GM19023 (cell line): ENCODE results near the gene PEX12.
"Not testable (repeated sequence)": the region's sequence is repeated elsewhere in the genome, so short reads cannot be mapped to it uniquely, and the experiment has no call there.

Experiments
- ATAC-seq: cut with Tn5 transposase; IDR thresholded peaks from one replicate; pipeline ENCODE4 v1.9.1; 2021; ENCODE audit warnings: mild to moderate bottlenecking, moderate library complexity; ENCODE audit not compliant: unreplicated experiment

Gene PEX12

DNA sequence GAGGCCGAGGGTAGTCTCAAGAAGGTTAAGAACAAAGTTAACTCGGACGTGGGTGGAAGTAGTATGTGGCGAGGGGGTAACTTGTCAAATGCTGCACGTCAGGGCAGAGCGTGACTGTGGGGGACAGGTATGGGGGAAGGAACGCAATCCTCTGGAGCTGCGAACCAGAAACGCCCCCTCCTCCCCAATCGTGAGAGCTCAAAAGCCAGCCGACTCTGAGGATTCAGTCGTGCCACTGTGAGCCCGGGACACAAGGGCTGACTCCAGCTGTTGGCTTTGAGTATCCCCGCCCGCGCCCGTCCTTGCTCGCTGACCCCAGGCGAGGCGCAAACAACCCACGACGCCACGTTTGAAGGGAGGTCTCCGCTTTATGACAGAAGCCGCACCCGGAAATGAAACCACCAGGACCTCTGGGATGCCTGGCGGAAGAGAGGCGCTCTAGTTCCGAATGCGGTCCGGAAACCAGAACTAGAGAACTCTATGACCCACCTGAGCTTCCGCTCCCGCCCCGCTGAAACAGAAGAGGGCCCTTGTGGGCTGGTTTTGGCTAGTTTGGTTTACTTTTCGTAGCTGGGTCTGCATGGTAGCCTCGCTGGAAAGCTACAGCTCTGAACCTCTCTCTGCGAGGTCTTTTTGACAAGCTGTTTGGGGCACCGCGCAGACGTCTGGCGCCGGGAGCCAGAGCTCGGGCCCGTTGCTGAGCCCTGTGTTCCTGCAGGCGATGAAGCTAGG lies at the start of gene PEX12:
TSS of gene PEX12 (minus strand) at position 375 of the 732 bp plus-strand sequence. CDS start 550 bp downstream, outside the sequence.
- peak; percentile 90 for ATAC-seq

DNA sequence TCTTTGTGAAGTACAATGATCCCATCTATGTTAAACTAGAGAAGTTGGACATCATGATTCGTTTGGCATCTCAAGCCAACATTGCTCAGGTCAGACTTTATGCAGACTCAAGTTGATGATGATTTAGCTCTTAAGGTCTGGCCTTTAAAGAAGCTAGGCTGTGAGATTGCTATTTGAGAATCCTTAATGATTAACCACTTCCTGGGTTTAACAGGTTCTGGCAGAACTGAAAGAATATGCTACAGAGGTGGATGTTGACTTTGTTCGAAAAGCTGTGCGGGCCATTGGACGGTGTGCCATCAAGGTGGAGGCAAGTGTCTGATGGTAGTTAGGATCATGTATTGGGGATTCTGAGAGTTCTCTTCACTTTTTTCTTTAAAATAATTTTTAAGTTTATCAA lies 49.0 kb upstream of the PEX12 start:
- ATAC-seq: no peak

DNA sequence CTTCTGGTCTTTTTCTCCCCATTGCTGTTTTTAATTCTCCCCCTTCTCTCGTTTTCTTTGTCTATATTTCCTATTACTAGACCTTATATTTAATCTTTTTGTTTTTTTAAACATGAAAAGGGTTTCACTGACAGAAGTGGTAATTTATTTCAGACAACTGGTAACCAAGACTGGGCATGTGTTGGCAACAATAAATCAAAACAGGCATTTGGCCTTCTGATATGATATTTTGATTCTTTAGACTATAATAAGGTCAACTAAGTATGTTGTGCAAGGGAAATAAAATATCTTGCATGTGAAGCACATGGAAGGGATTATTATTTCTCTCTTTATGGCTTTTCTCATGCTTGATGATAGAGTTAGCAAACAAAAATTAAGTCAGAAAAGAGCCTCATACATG lies 43.4 kb upstream of the PEX12 start:
- no peak for ATAC-seq

DNA sequence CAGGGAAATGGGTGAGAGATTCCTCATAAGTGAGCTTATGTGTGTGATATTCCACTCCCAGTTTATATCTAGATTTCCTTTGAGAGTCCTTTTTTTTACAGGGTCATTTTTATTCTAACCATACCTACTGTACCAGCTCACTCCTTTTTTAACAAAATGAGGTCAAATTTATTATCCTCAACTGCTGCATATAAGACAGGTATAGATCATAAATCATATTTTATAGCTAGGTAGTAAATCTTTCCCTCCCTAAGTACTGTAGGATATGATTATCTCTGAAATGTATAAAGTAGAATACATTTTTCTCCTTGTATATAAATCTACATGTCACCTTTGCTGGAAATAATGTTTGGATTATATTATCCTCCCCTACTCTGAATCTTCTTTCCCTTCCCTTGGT lies 40.3 kb upstream of the PEX12 start:
- no peak for ATAC-seq

DNA sequence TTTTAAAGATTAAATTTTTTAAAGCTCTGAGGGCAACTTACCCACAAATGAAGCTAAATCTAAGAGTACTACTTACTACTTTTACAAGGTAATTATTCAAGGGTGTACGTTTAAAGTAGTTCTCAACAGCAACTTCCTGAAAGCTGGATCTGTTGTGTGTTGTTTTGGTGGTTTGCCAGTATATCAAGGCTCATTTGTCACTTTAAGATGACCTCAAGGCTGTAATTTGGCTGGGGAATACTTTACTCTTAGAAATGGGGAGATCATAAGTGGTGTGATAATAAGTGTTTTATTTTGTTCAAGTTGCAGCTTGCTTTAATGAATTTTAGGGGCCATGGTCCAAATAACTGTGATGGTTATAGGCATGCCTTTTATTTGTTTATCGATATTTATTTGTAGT lies 39.1 kb upstream of the PEX12 start:
- no peak for ATAC-seq

DNA sequence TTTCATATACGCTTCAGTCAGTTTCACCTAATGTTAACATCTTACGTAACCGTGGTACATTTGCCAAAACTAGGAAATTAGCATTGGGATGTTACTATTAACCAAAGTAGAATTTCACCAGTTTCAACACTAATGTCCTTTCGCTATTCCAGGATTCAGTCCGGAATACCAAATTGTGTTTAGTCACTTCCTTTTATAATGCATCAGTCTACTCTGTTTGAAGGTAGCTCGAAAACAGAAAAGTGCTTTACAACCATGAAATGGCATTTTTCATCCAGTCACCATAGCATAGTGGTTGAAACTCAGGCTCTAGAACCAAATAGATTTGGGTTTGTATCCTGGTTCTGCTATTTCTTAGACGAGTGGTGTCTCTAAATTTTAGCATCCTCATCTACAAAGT lies 38.2 kb upstream of the PEX12 start:
- ATAC-seq: no peak

DNA sequence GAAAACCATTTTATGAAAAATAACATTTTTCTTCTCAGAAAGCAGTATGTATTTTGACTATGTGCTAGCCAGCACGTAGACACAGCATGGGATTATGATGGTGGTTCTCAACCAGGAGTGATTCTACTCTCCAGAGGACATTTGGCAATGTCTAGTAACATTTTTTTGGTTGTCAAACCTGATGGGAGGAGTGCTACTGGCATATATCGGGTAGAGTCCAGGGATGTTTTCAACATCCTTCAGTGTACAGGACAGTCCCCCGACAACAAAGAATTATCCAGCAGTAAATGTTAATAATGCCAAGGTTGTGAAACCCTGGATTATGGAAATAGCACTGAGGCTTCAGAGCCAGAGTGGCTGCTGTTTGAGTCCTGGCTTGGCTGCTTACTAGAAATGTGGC lies 36.4 kb upstream of the PEX12 start:
- ATAC-seq: no peak

DNA sequence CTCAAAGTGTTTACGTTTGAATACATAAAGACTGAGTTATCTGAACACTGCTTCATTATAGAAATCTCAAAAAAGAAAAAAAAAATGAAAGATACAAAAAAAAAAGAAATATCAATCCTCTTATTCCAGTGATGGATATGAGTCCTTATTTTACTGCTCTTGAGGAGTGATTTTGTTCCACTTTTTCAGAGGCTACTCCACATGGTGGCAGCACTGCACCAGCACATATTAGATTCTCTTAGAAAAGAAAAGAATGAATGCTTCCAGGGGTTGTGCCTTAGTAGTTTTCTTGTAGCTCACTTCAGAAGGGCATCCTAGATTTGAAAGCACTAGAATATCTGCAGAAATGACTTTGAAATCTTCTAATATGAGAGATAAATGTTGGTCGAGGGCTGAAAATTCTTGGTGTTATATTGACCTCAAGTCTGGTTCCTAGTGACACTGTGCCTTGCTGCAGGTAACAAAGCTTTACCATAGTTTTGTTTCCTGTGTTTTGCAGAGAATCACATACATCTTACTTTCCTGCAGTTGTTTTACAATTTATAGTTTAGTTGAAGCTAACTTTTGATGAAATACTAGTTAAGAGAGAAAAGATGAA lies 34.7 kb upstream of the PEX12 start:
- ATAC-seq: no peak

DNA sequence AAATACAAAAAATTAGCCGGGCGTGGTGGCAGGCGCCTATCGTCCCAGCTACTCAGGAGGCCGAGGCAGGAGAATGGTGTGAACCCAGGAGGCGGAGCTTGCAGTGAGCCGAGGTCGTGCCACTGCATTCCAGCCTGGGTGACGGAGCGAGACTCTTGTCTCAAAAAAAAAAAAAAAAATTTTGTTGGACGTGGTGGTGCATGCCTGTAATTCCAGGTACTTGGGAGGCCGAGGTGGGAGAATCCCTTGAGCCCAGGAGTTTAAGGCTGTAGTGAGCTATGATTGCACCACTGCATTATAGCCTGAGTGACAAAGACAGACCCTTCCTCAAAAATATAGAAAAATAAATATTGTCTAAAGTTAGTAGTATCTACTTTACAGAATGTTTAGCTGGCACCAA lies 32.4 kb upstream of the PEX12 start:
- ATAC-seq: not testable (repeated sequence)

DNA sequence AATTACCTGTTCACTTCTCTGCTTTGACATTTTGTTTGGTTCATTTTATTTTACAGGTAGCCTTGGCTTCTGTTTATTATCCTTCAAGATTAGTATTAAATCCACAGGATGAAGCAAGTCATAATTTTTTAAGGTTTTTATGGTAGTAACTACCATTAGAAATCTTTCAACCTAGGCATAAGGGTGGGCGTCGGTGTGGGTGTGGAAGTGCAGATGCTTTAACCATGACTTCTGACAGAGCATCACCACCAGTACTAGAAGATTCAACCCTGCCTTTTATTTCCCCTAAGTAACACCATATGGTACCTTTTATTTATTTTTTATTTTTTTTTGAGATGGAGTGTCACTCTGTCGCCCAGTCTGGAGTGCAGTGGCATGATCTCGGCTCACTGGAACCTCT lies 31.5 kb upstream of the PEX12 start:
- no peak for ATAC-seq

DNA sequence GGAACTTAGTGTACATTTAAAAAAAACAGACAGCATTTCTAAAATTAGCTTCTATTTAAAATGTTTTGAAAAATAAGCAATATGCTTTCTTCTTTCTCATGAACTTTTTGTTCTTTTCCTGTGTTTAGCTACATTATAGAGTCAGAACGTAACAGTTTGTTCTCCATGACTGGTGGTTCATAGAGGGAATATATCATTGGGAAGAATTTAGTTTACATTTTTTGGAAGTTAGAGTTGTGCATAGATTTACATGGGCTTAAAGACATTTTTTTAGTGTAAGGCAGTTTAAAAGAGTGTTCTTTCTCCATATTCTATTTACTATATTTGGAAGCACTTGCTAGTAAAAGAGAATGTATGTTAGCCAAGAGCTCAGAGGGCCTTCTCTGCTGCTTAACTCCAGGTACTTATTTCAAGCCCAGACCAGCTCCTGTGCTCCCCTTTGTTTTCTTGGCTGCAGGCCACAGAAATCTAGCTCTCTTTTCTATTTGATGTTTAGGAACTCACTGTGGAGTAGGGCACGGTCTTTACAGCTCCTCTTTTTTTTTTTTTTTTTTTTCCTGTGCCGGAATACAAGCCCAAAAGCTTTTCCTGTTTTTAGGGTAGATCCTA lies 29.0 kb upstream of the PEX12 start:
- ATAC-seq: no peak

DNA sequence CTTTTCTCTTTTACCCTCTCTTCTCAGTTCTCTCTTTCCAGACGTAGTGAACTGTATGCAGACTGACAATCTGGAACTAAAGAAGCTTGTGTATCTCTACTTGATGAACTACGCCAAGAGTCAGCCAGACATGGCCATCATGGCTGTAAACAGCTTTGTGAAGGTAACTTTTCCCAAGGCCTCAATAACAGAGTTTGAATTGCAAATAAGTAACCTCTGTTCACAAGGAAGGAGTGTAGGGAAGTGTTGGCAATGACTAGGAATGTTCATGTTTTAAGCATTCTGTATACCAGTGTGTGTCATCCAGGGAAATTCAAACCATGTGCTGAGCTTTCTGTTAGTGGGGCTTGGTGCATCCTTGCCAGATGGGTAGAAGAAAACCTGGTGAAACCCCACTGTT lies 27.3 kb upstream of the PEX12 start:
- no peak for ATAC-seq

DNA sequence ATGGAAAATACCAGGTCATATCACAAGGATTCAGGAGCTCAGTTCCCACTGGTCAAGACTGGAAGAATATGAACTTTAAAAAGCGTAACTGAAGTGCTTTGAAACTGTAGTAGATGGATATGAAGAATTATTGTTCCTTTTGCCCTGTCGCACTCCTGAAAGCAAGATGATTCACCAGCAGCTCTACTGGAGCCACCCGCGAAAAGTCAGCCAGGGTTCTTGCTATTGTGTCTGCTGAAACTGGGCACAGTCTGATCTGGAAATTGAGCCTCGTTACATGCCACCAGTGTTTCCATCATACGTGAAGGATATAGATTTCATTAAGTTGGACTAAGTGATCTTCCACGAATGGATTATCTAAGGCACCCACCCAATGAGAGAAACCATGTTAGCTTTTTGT lies 25.3 kb upstream of the PEX12 start:
- no peak for ATAC-seq

DNA sequence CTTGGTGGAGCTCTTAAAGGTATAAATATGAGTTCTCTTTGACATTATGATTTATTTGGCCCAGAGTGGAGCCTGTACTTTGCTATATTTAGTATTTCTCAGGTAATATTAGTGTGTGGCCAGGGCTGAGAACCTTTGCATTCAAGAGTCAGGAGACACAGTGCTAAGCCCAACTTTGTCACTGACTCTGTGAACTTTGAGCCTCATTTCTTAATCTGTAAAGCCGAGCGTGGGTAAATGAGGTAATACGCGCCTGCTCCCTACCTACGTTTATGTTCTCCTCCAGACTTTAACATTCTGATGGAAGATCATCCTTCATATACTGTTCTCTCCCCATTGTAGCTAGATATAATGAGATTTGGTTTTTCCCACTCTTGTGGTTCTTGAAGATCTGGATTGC lies 19.2 kb upstream of the PEX12 start:
- no peak for ATAC-seq

DNA sequence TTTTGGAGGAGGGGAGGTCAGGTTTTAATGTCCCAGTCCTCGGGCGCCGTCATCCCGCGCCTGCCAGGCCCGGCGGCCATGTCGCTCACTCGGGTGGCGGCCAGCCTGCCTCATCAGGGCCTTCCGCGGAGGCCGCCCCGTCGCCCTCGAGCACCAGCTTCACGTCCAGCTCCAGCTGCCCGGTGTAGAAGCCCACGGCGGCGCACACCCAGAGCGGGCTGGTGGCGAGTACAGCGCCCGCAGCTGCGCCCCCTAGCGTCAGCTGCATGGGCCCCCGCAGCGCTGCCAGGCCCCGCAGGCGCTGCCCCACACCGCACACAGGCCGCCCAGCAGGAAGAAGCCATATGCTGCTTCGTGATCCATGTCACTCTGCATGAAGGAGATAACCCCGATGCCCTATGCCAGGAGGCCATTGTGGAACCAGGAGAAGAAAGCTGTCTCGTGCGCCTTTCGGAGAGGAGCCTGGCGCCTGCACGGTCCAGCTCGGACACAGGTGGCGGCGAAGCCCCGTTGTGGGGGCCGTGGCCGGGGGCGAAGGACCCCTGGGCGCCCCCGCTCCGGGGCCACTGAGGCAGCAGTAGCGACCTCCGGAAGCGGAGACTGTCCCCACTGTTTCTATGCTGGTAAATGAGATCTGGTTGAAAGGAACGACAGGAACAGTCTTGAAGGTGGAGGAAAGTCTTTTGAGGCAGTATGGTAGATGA lies 18.3 kb upstream of the PEX12 start:
- ATAC-seq: no peak

DNA sequence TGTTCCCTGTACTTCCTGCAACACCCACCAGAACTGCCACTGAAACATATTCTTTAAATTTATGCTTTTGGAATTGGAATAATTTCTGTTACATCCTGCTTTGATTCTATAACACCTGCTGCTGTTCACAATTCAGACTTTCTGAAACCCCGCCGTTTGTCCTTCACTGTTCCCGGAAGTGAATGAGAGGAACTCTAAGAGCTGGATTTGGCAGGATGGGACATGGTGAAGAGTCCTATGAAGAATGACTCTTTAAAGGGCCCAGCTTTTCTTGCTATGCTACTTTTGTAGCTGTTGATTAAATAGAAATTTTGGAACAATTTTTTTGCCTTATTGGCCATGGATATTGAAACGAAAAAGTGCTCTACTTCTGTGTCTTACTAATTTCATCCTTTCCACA lies 17.7 kb upstream of the PEX12 start:
- ATAC-seq: no peak

DNA sequence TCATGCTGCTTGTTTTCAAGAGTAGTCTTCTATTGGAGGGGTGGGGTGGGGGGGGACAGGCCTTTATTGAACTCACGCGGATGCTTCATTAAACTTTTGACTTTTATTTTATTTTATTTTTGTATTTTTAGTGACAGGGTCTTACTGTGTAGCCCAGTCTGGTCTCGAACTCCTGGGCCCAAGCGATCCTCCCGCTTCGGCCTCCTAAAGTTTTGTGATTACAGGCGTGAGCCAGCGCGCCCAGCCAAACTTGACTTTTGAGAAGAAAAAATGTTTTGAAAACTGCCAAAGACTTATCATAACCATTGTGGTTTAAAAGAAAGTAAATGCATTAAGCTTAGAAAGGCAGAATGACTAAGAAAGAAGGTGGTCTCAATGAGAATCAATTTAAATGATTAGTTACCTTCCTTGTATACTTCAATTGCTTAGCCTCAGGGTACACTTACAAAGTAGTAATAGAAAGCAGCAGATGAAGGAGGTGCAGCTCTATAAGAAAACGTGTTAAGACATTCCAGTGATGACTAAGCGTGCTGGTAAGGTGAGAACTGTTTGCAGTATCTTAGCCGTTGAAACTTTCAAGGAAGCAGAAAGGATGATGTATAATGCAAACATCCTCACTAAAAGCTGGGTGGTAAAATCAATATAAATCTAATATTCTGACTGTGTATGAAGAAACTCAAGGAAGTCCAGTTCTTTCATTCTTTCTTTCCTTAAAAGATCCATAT lies 10.0 kb upstream of the PEX12 start:
- no peak for ATAC-seq

DNA sequence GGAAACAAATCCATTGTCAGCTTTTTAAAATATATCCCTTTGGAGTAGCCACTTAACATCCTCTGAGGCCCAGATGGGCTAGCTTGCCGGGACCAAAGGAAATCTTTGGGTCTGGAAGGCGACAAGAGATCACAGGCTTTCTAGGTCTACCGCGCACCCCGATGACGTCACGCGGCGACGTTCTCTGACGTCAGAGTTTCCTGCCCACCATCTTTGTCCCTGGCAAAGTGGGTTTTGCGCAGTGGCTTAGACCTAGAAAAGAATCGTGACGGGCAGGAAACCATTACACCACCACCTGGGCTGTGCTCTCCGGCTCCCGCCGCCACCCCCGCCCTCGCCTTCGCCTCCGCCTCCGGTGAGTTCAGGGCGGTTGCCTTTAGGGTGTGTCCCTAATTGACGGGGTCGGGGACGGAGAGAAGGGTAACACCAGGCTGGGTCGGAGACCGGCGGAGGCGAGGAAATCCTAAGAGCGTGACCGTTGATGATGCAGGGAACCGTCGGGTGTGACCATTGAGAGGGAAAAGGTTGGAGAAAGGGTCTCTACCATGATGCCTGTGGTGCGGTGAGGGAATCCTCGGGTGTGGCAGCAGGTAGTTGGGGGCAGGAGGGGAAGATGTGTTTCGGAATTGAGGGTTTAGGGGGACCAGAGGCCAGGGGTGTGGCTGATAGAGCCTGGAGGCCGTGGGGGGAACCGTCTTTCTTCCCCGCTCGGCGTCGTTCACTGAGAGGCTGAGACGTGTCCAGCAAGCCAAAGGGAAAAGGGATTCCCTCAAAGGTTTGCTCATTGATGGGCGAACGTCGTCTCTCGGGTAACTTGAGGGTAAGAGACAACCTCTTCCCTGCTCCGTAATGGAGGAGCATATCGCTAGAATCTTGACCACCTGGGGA lies 8.9 kb upstream of the PEX12 start, which contains the start of gene AP2B1:
TSS of gene AP2B1 (plus strand) at position 249 of the 888 bp plus-strand sequence. CDS start 6,709 bp downstream, outside the sequence.
- ATAC-seq: peak; percentile 87

DNA sequence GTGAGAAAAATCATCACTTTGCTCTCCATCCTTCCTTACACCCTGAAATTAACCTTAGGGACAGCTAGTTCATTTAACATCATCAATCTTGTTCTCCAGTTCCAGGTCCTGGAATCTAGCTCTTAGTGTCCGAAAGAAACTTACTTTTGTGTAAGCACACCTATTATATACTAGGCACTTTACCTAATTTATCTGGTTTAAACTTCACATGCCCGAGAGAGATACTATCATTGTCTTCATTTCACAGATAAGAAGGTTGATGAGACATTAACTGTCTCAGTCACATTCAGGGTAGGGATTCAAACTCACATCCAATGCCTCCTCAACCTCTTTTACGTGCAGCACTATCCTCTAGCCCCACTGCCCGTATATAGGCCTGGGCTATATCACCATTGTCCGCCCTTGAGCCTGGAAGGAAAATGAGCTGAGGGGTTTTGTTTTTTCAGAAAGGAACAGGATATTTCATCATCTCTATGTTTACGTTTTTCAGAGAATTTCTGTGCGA lies 8.2 kb upstream of the PEX12 start:
- ATAC-seq: no peak

DNA sequence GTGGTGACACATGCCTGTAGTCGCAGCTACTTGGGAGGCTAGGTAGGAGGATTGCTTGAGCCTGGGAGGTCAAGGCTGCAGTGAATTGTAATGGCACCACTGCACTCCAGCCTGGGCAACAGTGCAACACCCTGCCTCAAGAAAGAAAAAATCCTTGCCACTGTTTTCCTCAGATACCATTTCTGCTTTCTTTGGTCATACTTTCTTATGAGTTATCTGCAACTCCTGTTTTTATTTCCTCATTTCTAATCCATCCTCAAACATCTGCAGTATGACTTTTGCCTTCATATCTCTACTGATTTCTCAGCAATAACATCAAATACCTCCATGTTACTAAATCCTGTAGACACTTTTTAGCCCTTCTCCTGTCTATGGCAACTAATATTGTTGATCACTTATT lies 5.7 kb upstream of the PEX12 start:
- ATAC-seq: no peak
